Measurements from ENCODE around the gene SRMS.

DNA sequence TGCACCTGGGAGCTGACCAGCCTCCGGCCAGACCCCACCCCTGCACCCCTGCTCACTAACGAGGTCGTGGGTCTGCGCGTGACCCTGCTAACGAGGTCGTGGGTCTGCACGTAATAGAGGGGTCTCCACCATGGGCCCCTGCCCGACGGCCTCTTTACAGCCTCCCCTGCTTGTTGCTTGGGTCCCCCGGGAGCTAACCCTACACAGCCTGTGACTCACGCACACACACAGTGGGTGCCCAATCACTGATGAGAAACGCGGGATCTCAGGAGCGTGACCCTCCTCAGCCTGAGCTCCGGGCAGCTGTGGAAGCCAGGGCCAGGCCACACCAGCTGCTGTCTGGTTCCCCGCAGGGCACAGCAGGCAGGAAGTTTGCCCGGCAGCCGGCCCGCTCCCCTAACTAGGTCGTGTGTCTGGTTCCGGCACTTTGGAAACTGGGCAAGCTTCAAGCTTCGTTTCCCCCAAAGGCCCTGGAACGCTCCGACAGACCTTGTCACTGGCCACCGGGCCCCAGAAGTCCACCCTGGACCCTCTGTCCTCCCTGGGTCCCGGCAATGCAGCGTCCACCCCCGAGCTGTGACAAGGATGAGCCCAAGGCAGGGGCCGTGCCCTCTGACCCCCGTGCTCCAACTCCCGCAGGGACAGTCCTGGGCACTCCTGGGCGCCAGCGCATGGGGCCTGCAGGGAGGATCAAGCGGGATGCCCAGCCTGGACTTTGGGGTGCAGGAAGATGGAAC lies 11.1 kb downstream of the SRMS start:
- TF ChIP-seq CTCF (IDR thresholded peaks at IDR 0.05; ENCODE audit: insufficient read depth, low read length, poor library complexity, severe bottlenecking) (no peak), EZH2phosphoT487 (conservative IDR thresholded peaks at IDR 0.05; ENCODE audit: low read length) (no peak)

All from SU-DHL-6 (cell line).